ENCODE measurements around the gene MRPL43. TPM values are rescaled to one million over a fixed set of nuclear protein-coding genes. Genes with fewer than 3 reads are reported as not detected.

Gene MRPL43
- total and polyA plus RNA-seq, 2 donors (not counting 1 experiment from before 2014, with no cell fraction given) = 61.4 to 62.1 TPM

DNA sequence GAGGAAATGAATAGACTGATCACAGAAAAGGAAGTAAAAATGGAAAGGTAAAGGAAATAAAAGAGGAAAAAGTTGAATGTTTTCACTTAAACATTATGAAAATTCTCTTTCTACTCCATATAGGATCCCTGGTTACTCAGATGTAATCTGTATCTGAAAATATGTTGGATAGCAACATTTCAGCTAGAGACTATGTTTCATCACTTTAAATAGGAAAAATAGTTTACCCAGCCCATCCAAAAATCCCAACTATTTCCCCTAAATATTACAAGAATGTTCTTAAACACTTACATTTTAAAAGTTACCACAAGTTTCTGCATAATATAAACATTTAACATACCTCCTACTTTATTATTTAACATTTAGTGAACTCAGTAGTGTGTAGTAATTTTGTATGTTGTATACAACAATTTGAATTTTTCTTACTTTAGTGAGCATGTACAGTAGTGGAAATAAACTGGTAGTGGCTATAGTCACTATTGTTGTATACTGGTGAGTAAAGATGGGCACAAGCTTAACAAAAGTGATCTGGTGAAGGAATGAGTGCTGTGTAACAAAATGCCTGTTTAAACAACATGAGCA, 47.4 kb downstream of the MRPL43 start:
- Histone ChIP-seq H3K4me2 (ENCODE audit: extremely low read depth, insufficient read depth, low read length) (peak overlapping the region; percentile 15), H3K27me3 (ENCODE audit: control insufficient read depth, insufficient read depth, low read length) (no peaks in the 10 kb centered on the region), H3K9ac (ENCODE audit: insufficient read depth, low read length) (no peak overlapping the region), H2AFZ (ENCODE audit: low read length) (no peak overlapping the region), H3K79me2 (ENCODE audit: control insufficient read depth, insufficient read depth, low read length) (no peaks in the 10 kb centered on the region), H3K4me1 (ENCODE audit: control insufficient read depth, extremely low read depth, insufficient read depth, low read length) (peaks cover 3% of the 10 kb centered on the region), H3K4me3 (replicated peaks in 1 of 4; ENCODE audit: control extremely low read depth in 1 of 4, insufficient read depth in 1 of 4, low read depth in 3 of 4, low read length in 4 of 4) (no peak overlapping the region), H3K9me3 (ENCODE audit: control insufficient read depth, insufficient read depth, low read depth, low read length) (no peaks in the 10 kb centered on the region), H3K36me3 (ENCODE audit: control insufficient read depth, insufficient read depth, low read length) (peaks cover 8% of the 10 kb centered on the region), H3K27ac (ENCODE audit: insufficient read depth, low read length) (no peak overlapping the region), H4K20me1 (ENCODE audit: control insufficient read depth, extremely low read depth, insufficient read depth, low read length) (no peaks in the 10 kb centered on the region)
- DNase-seq (ENCODE audit: low read depth in 2 of 2) = peak; percentile 8 to 16
- TF ChIP-seq, protein P1, sequence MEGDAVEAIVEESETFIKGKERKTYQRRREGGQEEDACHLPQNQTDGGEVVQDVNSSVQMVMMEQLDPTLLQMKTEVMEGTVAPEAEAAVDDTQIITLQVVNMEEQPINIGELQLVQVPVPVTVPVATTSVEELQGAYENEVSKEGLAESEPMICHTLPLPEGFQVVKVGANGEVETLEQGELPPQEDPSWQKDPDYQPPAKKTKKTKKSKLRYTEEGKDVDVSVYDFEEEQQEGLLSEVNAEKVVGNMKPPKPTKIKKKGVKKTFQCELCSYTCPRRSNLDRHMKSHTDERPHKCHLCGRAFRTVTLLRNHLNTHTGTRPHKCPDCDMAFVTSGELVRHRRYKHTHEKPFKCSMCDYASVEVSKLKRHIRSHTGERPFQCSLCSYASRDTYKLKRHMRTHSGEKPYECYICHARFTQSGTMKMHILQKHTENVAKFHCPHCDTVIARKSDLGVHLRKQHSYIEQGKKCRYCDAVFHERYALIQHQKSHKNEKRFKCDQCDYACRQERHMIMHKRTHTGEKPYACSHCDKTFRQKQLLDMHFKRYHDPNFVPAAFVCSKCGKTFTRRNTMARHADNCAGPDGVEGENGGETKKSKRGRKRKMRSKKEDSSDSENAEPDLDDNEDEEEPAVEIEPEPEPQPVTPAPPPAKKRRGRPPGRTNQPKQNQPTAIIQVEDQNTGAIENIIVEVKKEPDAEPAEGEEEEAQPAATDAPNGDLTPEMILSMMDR (conservative IDR thresholded peaks at IDR 0.05 in 1 of 2, IDR thresholded peaks at IDR 0.05 in 1 of 2; ENCODE audit: low read depth in 1 of 2, low read length in 2 of 2) = no peak
- no peak for TF ChIP-seq EZH2 (IDR thresholded peaks at IDR 0.05; ENCODE audit: low read length, missing control alignments)

Other genes with a start within 250 kb of the MRPL43 start
- gene PAX2, start 241.9 kb downstream of the MRPL43 start, total RNA-seq = under 0.01 TPM in 1 of 2 replicates, not detected in the other
- not detected in 2 replicates for gene PAX2, start 241.9 kb downstream of the MRPL43 start, polyA plus RNA-seq
- 32.5 and 34.9 TPM in 2 replicates for gene SLF2, start 74.5 kb downstream of the MRPL43 start, total RNA-seq
- gene SLF2, start 74.5 kb downstream of the MRPL43 start, polyA plus RNA-seq = 11.1 and 16.6 TPM in 2 replicates
- 0.51 and 1.8 TPM in 2 replicates for gene SEMA4G, start 18.0 kb downstream of the MRPL43 start, total RNA-seq
- 3.2 and 3.5 TPM in 2 replicates for gene SEMA4G, start 18.0 kb downstream of the MRPL43 start, polyA plus RNA-seq
- gene TWNK, start within 50 bp of the MRPL43 start, total RNA-seq = 6.1 and 8.0 TPM in 2 replicates
- 3.8 and 6.7 TPM in 2 replicates for gene TWNK, start within 50 bp of the MRPL43 start, polyA plus RNA-seq
- gene LZTS2, start 12.3 kb upstream of the MRPL43 start, total RNA-seq = 120 and 129 TPM in 2 replicates
- gene LZTS2, start 12.3 kb upstream of the MRPL43 start, polyA plus RNA-seq = 33.2 and 34.7 TPM in 2 replicates
- 1.3 TPM in 2 replicates for gene PDZD7, start 43.6 kb upstream of the MRPL43 start, total RNA-seq
- gene PDZD7, start 43.6 kb upstream of the MRPL43 start, polyA plus RNA-seq = 0.42 and 0.50 TPM in 2 replicates
- 39.3 and 55.0 TPM in 2 replicates for gene SFXN3, start 43.7 kb upstream of the MRPL43 start, total RNA-seq
- 79.3 and 90.9 TPM in 2 replicates for gene SFXN3, start 43.7 kb upstream of the MRPL43 start, polyA plus RNA-seq
- 14.4 and 19.8 TPM in 2 replicates for gene KAZALD1, start 74.5 kb upstream of the MRPL43 start, total RNA-seq
- gene KAZALD1, start 74.5 kb upstream of the MRPL43 start, polyA plus RNA-seq = 4.6 and 15.3 TPM in 2 replicates
- gene TLX1, start 143.8 kb upstream of the MRPL43 start, total RNA-seq = not detected in 2 replicates
- not detected in 2 replicates for gene TLX1, start 143.8 kb upstream of the MRPL43 start, polyA plus RNA-seq
- gene LBX1, start 242.0 kb upstream of the MRPL43 start, total RNA-seq = under 0.01 TPM in 2 replicates
- gene LBX1, start 242.0 kb upstream of the MRPL43 start, polyA plus RNA-seq = 0.01 TPM in 1 of 2 replicates, not detected in the other

Data from fibroblast of lung (primary cell).